Activated CD4-positive, alpha-beta T cell treated with anti-CD3 and anti-CD28 coated beads, Interleukin-2, amount 50 U/mL, for 1 hour (primary cell): ENCODE measurements around the gene LRRC2.
"Not testable (repeated sequence)": the region's sequence is repeated elsewhere in the genome, so short reads cannot be mapped to it uniquely, and the experiment has no call there.

Experiments
- DNase-seq: peaks from one replicate; pipeline ENCODE4 v3.0.0-alpha.2; 2020

LRRC2 gene

GRCh38 chr3:46566040-46566641 is at the start of gene LRRC2:
Gene LRRC2 (minus strand): TSS chr3:46566302. CDS start chr3:46551591, 14,711 bp downstream.
- peak; percentile 26 for DNase-seq

GRCh38 chr3:46615050-46615775 is 49.1 kb upstream of the LRRC2 start:
- DNase-seq = no peak

- DNase-seq = no peak
Observed at GRCh38 chr3:46614431-46614830, 48.3 kb upstream of the LRRC2 start.

GRCh38 chr3:46613313-46614005 is 47.4 kb upstream of the LRRC2 start:
- no peak for DNase-seq

GRCh38 chr3:46612324-46612723 is 46.2 kb upstream of the LRRC2 start, which contains the start of gene FAM240A:
Gene FAM240A (plus strand): TSS chr3:46612525. CDS start chr3:46612684, 159 bp downstream.
- DNase-seq = no peak

GRCh38 chr3:46609944-46610722 is 44.0 kb upstream of the LRRC2 start:
- no peak for DNase-seq

GRCh38 chr3:46609212-46609721 is 43.2 kb upstream of the LRRC2 start:
- DNase-seq = no peak

- no peak for DNase-seq
Observed at GRCh38 chr3:46607603-46608028, 41.5 kb upstream of the LRRC2 start.

GRCh38 chr3:46604127-46604526 is 38.0 kb upstream of the LRRC2 start:
- DNase-seq = no peak

GRCh38 chr3:46603446-46604046 is 37.4 kb upstream of the LRRC2 start:
- DNase-seq = no peak

- no peak for DNase-seq
Observed at GRCh38 chr3:46599590-46599989, 33.5 kb upstream of the LRRC2 start.

GRCh38 chr3:46595819-46596314 is 29.8 kb upstream of the LRRC2 start:
- DNase-seq = no peak

GRCh38 chr3:46594723-46595122 is 28.6 kb upstream of the LRRC2 start:
- DNase-seq = no peak

GRCh38 chr3:46593979-46594378 is 27.9 kb upstream of the LRRC2 start:
- no peak for DNase-seq

GRCh38 chr3:46593274-46593862 is 27.3 kb upstream of the LRRC2 start:
- no peak for DNase-seq

- not testable (repeated sequence) for DNase-seq
Observed at GRCh38 chr3:46587268-46587667, 21.2 kb upstream of the LRRC2 start.

- DNase-seq = no peak
Observed at GRCh38 chr3:46586738-46587246, 20.7 kb upstream of the LRRC2 start.

- DNase-seq = no peak
Observed at GRCh38 chr3:46585799-46586693, 19.9 kb upstream of the LRRC2 start.

- no peak for DNase-seq
Observed at GRCh38 chr3:46584598-46585467, 18.7 kb upstream of the LRRC2 start.
